ENCODE results near the gene ZNF516. TPM values are rescaled to one million over a fixed set of nuclear protein-coding genes. Genes with fewer than 3 reads are reported as not detected.
A peak's percentile ranks its signal among the peaks of the same experiment; 100 is the strongest.

The ZNF516 gene
- total RNA-seq, 1 experiment from 2014 or later: 28.3 TPM

DNA sequence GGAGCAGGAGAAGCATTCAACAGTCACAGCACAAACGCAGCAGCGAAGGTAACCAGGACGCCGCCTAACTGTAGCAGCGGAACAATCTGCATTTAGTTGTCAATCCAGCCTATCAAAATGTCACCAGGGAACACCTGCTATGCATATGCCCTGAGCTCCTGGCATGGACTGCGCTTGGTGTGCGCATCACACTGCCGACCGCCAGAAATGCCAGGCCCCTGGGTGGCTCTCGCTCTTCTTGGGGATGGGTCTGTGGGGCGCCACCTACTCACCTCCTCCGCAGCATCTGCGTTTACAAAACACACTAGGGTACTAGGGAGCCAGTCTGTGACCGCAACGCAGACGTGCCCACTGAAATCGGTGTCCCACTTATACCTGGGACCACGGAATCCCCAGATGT, 31.7 kb downstream of the ZNF516 start:
- no TSS peak for BruUV-seq (replicated peaks)
- no peak for DNase-seq (ENCODE audit: unreplicated experiment)
- CTCF ChIA-PET: interaction anchor here (0.5 to 1.4 kb wide), 3 partner anchors 13 to 1426 kb away, joined by 3 to 4 read pairs (median 3); no protein-coding TSS in a partner anchor
- peaks cover 22% of the 10 kb centered on the region for H3K4me1 Mint-ChIP-seq (ENCODE audit: insufficient read depth, unreplicated experiment)
- H3K27me3 Mint-ChIP-seq (ENCODE audit: insufficient read depth, unreplicated experiment): no peaks in the 10 kb centered on the region
- POLR2A ChIA-PET: interaction anchor here (1.1 to 2.3 kb wide), 3 partner anchors 10 to 30 kb away, joined by 4 to 6 read pairs (median 5); no protein-coding TSS in a partner anchor
- no peak overlapping the region for H3K4me3 Mint-ChIP-seq (ENCODE audit: unreplicated experiment)
- H3K9me3 Mint-ChIP-seq (ENCODE audit: unreplicated experiment): no peaks in the 10 kb centered on the region
- intact Hi-C loops (cut with micrococcal nuclease): no loop called here
- H3K36me3 Mint-ChIP-seq (ENCODE audit: insufficient read depth, unreplicated experiment): peaks cover 29% of the 10 kb centered on the region
- TF ChIP-seq, protein P1, sequence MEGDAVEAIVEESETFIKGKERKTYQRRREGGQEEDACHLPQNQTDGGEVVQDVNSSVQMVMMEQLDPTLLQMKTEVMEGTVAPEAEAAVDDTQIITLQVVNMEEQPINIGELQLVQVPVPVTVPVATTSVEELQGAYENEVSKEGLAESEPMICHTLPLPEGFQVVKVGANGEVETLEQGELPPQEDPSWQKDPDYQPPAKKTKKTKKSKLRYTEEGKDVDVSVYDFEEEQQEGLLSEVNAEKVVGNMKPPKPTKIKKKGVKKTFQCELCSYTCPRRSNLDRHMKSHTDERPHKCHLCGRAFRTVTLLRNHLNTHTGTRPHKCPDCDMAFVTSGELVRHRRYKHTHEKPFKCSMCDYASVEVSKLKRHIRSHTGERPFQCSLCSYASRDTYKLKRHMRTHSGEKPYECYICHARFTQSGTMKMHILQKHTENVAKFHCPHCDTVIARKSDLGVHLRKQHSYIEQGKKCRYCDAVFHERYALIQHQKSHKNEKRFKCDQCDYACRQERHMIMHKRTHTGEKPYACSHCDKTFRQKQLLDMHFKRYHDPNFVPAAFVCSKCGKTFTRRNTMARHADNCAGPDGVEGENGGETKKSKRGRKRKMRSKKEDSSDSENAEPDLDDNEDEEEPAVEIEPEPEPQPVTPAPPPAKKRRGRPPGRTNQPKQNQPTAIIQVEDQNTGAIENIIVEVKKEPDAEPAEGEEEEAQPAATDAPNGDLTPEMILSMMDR (IDR thresholded peaks at IDR 0.05; ENCODE audit: unreplicated experiment): no peak
- no peak overlapping the region for H3K27ac Mint-ChIP-seq (ENCODE audit: low read depth, unreplicated experiment)

DNA sequence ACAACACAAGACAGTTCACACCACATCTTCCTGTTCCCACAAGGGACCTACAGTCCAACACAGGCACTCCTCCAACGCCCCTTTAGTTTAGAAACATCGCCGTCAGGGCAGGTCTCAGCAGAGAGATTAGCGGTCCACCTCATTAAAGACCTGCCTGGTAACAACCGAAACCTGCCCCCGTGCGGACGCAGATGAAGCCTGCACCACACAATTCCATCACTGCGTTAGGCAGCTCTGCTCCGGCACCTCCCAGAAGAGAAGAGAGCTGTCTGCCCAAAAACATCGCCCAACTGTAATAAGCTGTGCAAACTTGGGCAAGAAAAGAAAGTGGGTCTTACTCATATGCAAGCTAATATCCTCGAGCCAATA, 32.7 kb downstream of the ZNF516 start:
- Mint-ChIP-seq H3K36me3 (ENCODE audit: insufficient read depth, unreplicated experiment) (peaks cover 24% of the 10 kb centered on the region), H3K27ac (ENCODE audit: low read depth, unreplicated experiment) (peak overlapping the region; percentile 29), H3K27me3 (ENCODE audit: insufficient read depth, unreplicated experiment) (no peaks in the 10 kb centered on the region), H3K9me3 (ENCODE audit: unreplicated experiment) (no peaks in the 10 kb centered on the region), H3K4me1 (ENCODE audit: insufficient read depth, unreplicated experiment) (peaks cover 22% of the 10 kb centered on the region), H3K4me3 (ENCODE audit: unreplicated experiment) (no peak overlapping the region)
- no TSS peak for BruUV-seq (replicated peaks)
- POLR2A ChIA-PET: interaction anchor here (1.5 kb wide), 1 partner anchor 12 kb away, joined by 5 read pairs; no protein-coding TSS in a partner anchor
- intact Hi-C loops (cut with micrococcal nuclease): no loop called here
- CTCF ChIA-PET: interaction anchor here (0.5 to 1.4 kb wide), 2 partner anchors 288 to 340 kb away, joined by 4 to 7 read pairs; no protein-coding TSS in a partner anchor
- DNase-seq (ENCODE audit: unreplicated experiment): no peak
- TF ChIP-seq, protein P1 (IDR thresholded peaks at IDR 0.05; ENCODE audit: unreplicated experiment): no peak

DNA sequence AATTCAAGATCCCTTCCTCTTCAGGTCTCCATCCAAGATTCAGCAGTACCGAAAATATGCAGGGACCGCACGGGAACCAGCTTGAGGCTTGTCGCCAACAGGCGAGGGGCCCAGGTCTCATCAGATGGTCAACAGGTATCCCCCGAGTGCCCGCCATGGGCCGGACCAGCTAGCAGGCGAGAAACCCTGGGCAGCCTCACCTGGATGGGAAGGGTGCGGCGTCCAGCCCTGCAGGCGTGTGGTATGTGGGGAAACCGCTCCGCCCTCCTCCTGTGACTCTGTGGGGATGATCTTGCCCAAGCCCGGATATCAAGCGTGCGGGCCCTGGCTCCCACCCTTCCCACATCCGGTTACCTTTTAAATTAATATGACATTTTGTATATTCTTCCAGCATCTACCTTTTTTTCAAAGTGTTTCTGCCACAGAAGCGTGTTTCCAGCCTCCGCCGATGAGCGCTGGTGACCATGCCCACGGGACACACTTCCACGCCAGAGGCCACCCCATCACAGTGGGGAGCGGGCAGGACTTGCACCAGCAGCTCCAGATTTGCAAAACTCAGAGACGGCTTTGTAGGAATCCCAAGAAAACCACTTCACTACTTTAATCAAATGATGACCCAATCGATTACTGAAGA, 33.2 kb downstream of the ZNF516 start:
- CTCF ChIA-PET: interaction anchor here (2.0 kb wide), 1 partner anchor 159 kb away, joined by 8 read pairs; no protein-coding TSS in a partner anchor
- Mint-ChIP-seq H3K27ac (ENCODE audit: low read depth, unreplicated experiment) (peak overlapping the region; percentile 29), H3K4me1 (ENCODE audit: insufficient read depth, unreplicated experiment) (peaks cover 22% of the 10 kb centered on the region), H3K36me3 (ENCODE audit: insufficient read depth, unreplicated experiment) (peaks cover 24% of the 10 kb centered on the region), H3K4me3 (ENCODE audit: unreplicated experiment) (no peak overlapping the region), H3K9me3 (ENCODE audit: unreplicated experiment) (no peaks in the 10 kb centered on the region), H3K27me3 (ENCODE audit: insufficient read depth, unreplicated experiment) (no peaks in the 10 kb centered on the region)
- POLR2A ChIA-PET: interaction anchor here (1.0 to 1.5 kb wide), 2 partner anchors 11 to 32 kb away, joined by 3 to 5 read pairs; no protein-coding TSS in a partner anchor
- intact Hi-C loops (cut with micrococcal nuclease): loop anchor here (2.0 kb wide), 1 partner anchor 31 kb away; no protein-coding TSS in a partner anchor
- TF ChIP-seq, protein P1 (IDR thresholded peaks at IDR 0.05; ENCODE audit: unreplicated experiment): no peak
- DNase-seq (ENCODE audit: unreplicated experiment): no peak
- no TSS peak for BruUV-seq (replicated peaks)

DNA sequence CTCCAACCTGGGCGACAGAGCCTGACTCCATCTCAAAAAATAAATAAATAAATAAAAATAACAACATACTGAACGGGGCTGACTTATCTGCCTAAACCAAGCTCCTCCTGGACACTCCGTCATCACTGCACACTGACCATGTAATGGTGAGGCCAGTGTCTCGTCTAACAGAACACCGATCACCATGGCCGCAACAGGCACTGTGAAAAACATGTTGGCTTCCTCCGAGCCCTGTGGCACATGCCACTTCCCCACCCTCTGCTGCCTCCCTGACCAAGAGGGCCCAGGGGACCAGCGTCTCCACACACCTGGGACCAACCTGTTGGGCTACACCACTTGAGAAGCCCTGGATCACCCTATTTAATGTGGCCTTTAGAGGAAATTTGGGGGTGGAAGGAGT, 33.9 kb downstream of the ZNF516 start:
- H3K4me3 Mint-ChIP-seq (ENCODE audit: unreplicated experiment): no peak overlapping the region
- no TSS peak for BruUV-seq (replicated peaks)
- CTCF ChIA-PET: interaction anchor here (0.6 to 2.0 kb wide), 7 partner anchors 61 to 1755 kb away, joined by 3 to 8 read pairs (median 3); no protein-coding TSS in a partner anchor
- peaks cover 24% of the 10 kb centered on the region for H3K36me3 Mint-ChIP-seq (ENCODE audit: insufficient read depth, unreplicated experiment)
- no peaks in the 10 kb centered on the region for H3K27me3 Mint-ChIP-seq (ENCODE audit: insufficient read depth, unreplicated experiment)
- POLR2A ChIA-PET: interaction anchor here (1.0 to 1.8 kb wide), 9 partner anchors 9 to 104 kb away, joined by 3 to 7 read pairs (median 5); no protein-coding TSS in a partner anchor
- peaks cover 22% of the 10 kb centered on the region for H3K4me1 Mint-ChIP-seq (ENCODE audit: insufficient read depth, unreplicated experiment)
- no peak overlapping the region for H3K27ac Mint-ChIP-seq (ENCODE audit: low read depth, unreplicated experiment)
- no peaks in the 10 kb centered on the region for H3K9me3 Mint-ChIP-seq (ENCODE audit: unreplicated experiment)
- intact Hi-C loops (cut with micrococcal nuclease): loop anchor here (2.0 kb wide), 1 partner anchor 32 kb away; no protein-coding TSS in a partner anchor
- no peak for DNase-seq (ENCODE audit: unreplicated experiment)
- TF ChIP-seq, protein P1 (IDR thresholded peaks at IDR 0.05; ENCODE audit: unreplicated experiment): no peak
